Measurements from ENCODE around the gene METTL24.

DNA sequence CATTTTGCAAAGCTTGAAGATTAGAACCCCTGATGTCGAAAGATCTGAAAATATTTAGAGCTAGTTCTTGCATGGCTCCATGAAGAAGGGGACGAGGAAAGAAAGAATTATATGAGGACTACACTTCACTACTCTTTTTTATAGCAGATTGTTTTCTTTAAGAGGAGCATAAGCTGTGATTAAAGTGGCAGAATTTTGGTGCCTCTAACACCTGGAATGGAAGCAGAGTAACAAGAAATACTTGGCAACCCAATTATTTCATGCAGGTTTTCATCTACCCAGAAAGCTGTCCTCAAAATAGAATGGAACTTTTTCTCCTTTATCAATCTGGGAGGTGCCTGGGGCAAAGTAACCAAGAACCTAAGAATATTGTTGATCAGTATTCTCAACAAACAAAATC is 4.0 kb downstream of the METTL24 start:
- TF ChIP-seq, protein P1, sequence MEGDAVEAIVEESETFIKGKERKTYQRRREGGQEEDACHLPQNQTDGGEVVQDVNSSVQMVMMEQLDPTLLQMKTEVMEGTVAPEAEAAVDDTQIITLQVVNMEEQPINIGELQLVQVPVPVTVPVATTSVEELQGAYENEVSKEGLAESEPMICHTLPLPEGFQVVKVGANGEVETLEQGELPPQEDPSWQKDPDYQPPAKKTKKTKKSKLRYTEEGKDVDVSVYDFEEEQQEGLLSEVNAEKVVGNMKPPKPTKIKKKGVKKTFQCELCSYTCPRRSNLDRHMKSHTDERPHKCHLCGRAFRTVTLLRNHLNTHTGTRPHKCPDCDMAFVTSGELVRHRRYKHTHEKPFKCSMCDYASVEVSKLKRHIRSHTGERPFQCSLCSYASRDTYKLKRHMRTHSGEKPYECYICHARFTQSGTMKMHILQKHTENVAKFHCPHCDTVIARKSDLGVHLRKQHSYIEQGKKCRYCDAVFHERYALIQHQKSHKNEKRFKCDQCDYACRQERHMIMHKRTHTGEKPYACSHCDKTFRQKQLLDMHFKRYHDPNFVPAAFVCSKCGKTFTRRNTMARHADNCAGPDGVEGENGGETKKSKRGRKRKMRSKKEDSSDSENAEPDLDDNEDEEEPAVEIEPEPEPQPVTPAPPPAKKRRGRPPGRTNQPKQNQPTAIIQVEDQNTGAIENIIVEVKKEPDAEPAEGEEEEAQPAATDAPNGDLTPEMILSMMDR (IDR thresholded peaks at IDR 0.05) = no peak
- TF ChIP-seq ZFX (IDR thresholded peaks at IDR 0.05; ENCODE audit: borderline replicate concordance) = no peak
